Measurements from ENCODE around the gene MIPEP. TPM values are rescaled to one million over a fixed set of nuclear protein-coding genes. Genes with fewer than 3 reads are reported as not detected.

The MIPEP gene
- total and polyA plus RNA-seq, 9 of the 15 experiments (the other 6 are each of a cell fraction or from before 2014, with no cell fraction given): 1.7 to 19.3 (median 13.1) TPM

- TF ChIP-seq TCF7L2 (IDR thresholded peaks at IDR 0.05; ENCODE audit: low read depth, low read length) (no peak), BCL6 (CRISPR knock-in tag; IDR thresholded peaks at IDR 0.05) (no peak), CREM (IDR thresholded peaks at IDR 0.05; ENCODE audit: low read depth) (0 out of 2 replicates have a peak, but pooled peaks have one; percentile 17), HOMEZ (CRISPR knock-in tag; IDR thresholded peaks at IDR 0.05) (no peak), POLR2AphosphoS5 (IDR thresholded peaks at IDR 0.05; ENCODE audit: control insufficient read depth, insufficient read depth, low read depth, low read length) (no peak), SRSF1 (IDR thresholded peaks at IDR 0.05; ENCODE audit: low read depth, low read length) (no peak), BCLAF1 (IDR thresholded peaks at IDR 0.05; ENCODE audit: borderline replicate concordance in 1 of 2, control insufficient read depth in 1 of 2, low read depth in 2 of 2, low read length in 1 of 2) (no peak), ZNF512 (tag; IDR thresholded peaks at IDR 0.05) (no peak), POLR2G (IDR thresholded peaks at IDR 0.05; ENCODE audit: low read depth, low read length) (no peak), ZBTB34 (CRISPR knock-in tag; IDR thresholded peaks at IDR 0.05) (no peak), ZNF518B (CRISPR knock-in tag; IDR thresholded peaks at IDR 0.05) (no peak)
Observed at GRCh38 chr13:23866420-23867026, 22.7 kb downstream of the MIPEP start (continued).

Measured in K562 (cell line).